Breast epithelium (tissue), 3 donors: ENCODE data around the gene IFT80.

ENCODE experiments used
- POLR2A ChIP-seq: fragments of 450-650 bp; IDR thresholded peaks from one replicate; pipeline ENCODE4 v1.6.1; 2016; ENCODE audit warnings: antibody characterized with exemption, mild to moderate bottlenecking, moderate library complexity
- TF ChIP-seq, protein P1 (sequence below), 3 donors: fragments of 450-650 bp; IDR thresholded peaks; one replicate each; pipeline ENCODE4 v1.5.1; 2016 to 2017; ENCODE audit warnings: antibody characterized with exemption in 3 of 3, mild to moderate bottlenecking in 3 of 3, moderate library complexity in 3 of 3

DNA sequence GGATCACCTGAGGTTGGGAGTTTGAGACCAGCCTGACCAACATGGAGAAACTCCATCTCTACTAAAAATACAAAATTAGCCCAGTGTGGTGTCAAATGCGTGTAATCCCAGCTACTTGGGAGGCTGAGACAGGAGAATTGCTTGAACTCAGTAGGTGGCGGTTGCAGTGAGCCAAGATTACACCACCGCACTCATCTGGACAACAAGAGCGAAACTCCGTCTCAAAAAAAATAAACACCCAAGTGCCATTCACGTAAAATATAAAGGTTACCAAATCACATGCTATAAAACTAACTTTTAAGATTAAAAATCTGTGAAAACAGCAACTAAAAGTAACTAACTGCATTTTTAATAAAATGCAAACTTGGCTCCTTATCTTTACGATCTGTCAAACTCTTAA is 41.7 kb upstream of the IFT80 start:
- TF ChIP-seq, protein P1, sequence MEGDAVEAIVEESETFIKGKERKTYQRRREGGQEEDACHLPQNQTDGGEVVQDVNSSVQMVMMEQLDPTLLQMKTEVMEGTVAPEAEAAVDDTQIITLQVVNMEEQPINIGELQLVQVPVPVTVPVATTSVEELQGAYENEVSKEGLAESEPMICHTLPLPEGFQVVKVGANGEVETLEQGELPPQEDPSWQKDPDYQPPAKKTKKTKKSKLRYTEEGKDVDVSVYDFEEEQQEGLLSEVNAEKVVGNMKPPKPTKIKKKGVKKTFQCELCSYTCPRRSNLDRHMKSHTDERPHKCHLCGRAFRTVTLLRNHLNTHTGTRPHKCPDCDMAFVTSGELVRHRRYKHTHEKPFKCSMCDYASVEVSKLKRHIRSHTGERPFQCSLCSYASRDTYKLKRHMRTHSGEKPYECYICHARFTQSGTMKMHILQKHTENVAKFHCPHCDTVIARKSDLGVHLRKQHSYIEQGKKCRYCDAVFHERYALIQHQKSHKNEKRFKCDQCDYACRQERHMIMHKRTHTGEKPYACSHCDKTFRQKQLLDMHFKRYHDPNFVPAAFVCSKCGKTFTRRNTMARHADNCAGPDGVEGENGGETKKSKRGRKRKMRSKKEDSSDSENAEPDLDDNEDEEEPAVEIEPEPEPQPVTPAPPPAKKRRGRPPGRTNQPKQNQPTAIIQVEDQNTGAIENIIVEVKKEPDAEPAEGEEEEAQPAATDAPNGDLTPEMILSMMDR (IDR thresholded peaks at IDR 0.05) = no peak
- no peak for TF ChIP-seq POLR2A
